Lung microvascular endothelial cell (primary cell): ENCODE results near the gene BBLN. TPM values are rescaled to one million over a fixed set of nuclear protein-coding genes. Genes with fewer than 3 reads are reported as not detected.
A peak's percentile ranks its signal among the peaks of the same experiment; 100 is the strongest.

Experiments used
- DNase-seq, 2 donors: peaks; one replicate each; pipeline versions ENCODE4 v3.0.0 to v3.0.0-alpha.2; 2010; ENCODE audit warnings: low read depth in 2 of 2
- total RNA-seq: library from RNA; depleted of rRNA; stranded (reverse); fragments of >200 nt; gene quantifications from 2 replicates; pipeline ENCODE4 v1.2.1, GENCODE V29; 2014

The BBLN gene
- total RNA-seq, 1 donor from 2014 or later, result 48.2 TPM

GRCh38 chr9:128190013-128190412, 29.9 kb downstream of the BBLN start:
- no peak for DNase-seq

GRCh38 chr9:128190516-128191405, 30.7 kb downstream of the BBLN start:
- DNase-seq, result peak in 1 of 2 donors; percentile 21

- peak; percentile 86 to 91 for DNase-seq
Measured at GRCh38 chr9:128191406-128192046, 31.5 kb downstream of the BBLN start, which contains the start of gene CIZ1. TSS of gene CIZ1 (minus strand) at chr9:128191572. CDS start at chr9:128190857, 715 bp downstream.

- peak; percentile 88 to 89 for DNase-seq
Measured at GRCh38 chr9:128192601-128193371, 32.7 kb downstream of the BBLN start.

GRCh38 chr9:128193469-128194096, 33.5 kb downstream of the BBLN start:
- DNase-seq, result no peak

GRCh38 chr9:128201441-128202369, 41.6 kb downstream of the BBLN start:
- DNase-seq, result peak in 1 of 2 donors; percentile 72

- no peak for DNase-seq
Measured at GRCh38 chr9:128202648-128203023, 42.6 kb downstream of the BBLN start.

GRCh38 chr9:128203024-128203706, 43.1 kb downstream of the BBLN start, which contains the start of gene DNM1:
TSS of gene DNM1 (plus strand) at chr9:128203379. CDS start at chr9:128203471, 92 bp downstream.
- DNase-seq, result peak; percentile 43 to 62

- no peak for DNase-seq
Measured at GRCh38 chr9:128203707-128204551, 43.9 kb downstream of the BBLN start.

- DNase-seq, result no peak
Measured at GRCh38 chr9:128204858-128205257, 44.8 kb downstream of the BBLN start.

GRCh38 chr9:128205296-128205944, 45.4 kb downstream of the BBLN start:
- no peak for DNase-seq

GRCh38 chr9:128206484-128206883, 46.4 kb downstream of the BBLN start:
- DNase-seq, result no peak

- no peak for DNase-seq
Measured at GRCh38 chr9:128206916-128207910, 47.1 kb downstream of the BBLN start.

- DNase-seq, result no peak
Measured at GRCh38 chr9:128208386-128208785, 48.3 kb downstream of the BBLN start.

GRCh38 chr9:128208946-128209669, 49.0 kb downstream of the BBLN start:
- DNase-seq, result no peak
